ENCODE data around the gene GRIA1. TPM values are rescaled to one million over a fixed set of nuclear protein-coding genes. Genes with fewer than 3 reads are reported as not detected.

The GRIA1 gene
- total and polyA plus RNA-seq, 2 of the 13 experiments (the other 11 are each of a cell fraction or from before 2014, with no cell fraction given) = not detected

DNA sequence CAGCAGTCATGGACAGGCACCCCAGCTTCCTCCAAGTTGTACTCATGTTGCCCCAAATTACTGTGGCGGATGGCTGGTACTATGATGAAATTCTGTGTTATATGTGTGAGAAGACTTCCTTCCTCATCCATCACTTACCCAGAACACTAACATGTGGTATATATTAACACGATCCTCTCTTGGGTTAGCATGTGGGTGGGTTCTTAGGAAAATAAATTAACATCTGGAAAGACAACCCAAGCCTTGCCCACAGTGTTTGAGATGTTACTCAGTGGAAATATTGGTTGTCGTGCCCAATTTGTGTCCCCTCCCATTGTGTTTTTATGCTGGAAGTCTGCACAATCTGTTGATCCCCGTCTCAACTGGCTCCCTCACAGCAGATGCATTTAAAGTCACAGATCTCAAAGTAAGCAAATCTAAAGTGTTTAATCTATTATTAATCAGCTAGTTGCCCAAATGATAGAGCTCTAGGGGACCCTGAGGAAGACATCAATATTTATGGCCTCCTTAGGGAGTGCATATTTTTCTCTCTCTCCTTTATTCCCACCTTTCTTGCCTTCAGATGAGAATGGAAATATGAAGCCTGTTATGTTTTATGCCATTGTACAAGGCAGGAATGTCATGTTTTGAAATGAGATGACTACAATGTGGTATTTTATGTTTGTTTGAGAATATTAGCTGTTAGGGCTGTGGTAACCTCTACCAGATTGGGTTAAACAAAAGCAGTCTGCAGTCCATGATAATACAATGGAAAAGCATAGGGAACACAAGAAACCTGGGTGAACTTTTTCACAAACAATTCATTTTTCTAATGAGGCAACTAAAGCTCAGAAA, 93.9 kb downstream of the GRIA1 start (continued):
- TF ChIP-seq XRCC5 (optimal IDR thresholded peaks at IDR 0.05; ENCODE audit: low read length) (no peak), ZNF616 (CRISPR knock-in tag; IDR thresholded peaks at IDR 0.05; ENCODE audit: low read depth) (no peak), NCOR1 (IDR thresholded peaks at IDR 0.05; ENCODE audit: borderline replicate concordance, low read length) (no peak)
- TF ChIP-seq, protein P1, sequence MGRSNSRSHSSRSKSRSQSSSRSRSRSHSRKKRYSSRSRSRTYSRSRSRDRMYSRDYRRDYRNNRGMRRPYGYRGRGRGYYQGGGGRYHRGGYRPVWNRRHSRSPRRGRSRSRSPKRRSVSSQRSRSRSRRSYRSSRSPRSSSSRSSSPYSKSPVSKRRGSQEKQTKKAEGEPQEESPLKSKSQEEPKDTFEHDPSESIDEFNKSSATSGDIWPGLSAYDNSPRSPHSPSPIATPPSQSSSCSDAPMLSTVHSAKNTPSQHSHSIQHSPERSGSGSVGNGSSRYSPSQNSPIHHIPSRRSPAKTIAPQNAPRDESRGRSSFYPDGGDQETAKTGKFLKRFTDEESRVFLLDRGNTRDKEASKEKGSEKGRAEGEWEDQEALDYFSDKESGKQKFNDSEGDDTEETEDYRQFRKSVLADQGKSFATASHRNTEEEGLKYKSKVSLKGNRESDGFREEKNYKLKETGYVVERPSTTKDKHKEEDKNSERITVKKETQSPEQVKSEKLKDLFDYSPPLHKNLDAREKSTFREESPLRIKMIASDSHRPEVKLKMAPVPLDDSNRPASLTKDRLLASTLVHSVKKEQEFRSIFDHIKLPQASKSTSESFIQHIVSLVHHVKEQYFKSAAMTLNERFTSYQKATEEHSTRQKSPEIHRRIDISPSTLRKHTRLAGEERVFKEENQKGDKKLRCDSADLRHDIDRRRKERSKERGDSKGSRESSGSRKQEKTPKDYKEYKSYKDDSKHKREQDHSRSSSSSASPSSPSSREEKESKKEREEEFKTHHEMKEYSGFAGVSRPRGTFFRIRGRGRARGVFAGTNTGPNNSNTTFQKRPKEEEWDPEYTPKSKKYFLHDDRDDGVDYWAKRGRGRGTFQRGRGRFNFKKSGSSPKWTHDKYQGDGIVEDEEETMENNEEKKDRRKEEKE (IDR thresholded peaks at IDR 0.05) = no peak

DNA sequence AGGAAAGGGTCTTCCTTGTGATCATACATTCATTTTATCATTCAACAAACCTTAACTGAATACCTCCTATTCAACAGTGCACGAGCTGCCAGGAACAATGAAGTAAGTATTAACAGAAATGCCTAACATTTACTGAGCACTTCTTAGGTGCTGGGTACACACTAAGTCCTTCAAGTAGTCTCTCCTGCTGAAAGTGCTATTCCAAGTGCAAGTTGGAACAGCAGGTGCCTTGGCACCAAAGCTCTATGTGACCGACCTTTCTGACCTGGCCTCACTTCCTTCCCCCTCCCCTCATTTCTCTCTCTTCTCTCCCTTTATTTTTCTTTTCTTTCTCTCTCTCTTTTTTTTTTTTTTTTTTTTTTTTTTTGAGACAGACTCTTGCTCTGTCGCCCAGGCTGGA, 94.5 kb downstream of the GRIA1 start:
- H3K27me3 ChIP-seq (ENCODE audit: control insufficient read depth in 1 of 2, insufficient read depth in 2 of 2, low read length in 2 of 2) = no peaks in the 10 kb centered on the region
- ChIA-PET CTCF (ENCODE audit: low intra/inter-chr PET ratio, low total read pairs) (no interaction called here), POLR2A (no interaction called here)
- WGBS (ENCODE audit: low lambda C conversion rate) = 30% methylated on average over 3 of the region's 3 CpGs
- DNase-seq (ENCODE audit: low spot score) (no peak), FAIRE-seq (no peak), ATAC-seq (no peak)
- no peak overlapping the region for H2AFZ ChIP-seq (ENCODE audit: low read length)
- no peak overlapping the region for H3K4me3 ChIP-seq (replicated peaks in 1 of 3; ENCODE audit: insufficient read depth in 1 of 3, low read depth in 2 of 3, low read length in 3 of 3)
- no peaks in the 10 kb centered on the region for H3K36me3 ChIP-seq (replicated peaks in 1 of 2; ENCODE audit: control insufficient read depth in 1 of 2, insufficient read depth in 2 of 2, low read length in 2 of 2)
- H3K79me2 ChIP-seq (ENCODE audit: insufficient read depth, low read length) = no peaks in the 10 kb centered on the region
- H4K20me1 ChIP-seq (ENCODE audit: insufficient read depth, low read length) = no peaks in the 10 kb centered on the region
- no peak overlapping the region for H3K27ac ChIP-seq (ENCODE audit: extremely low read length, insufficient read depth, low read length)
- no peaks in the 10 kb centered on the region for H3K4me1 ChIP-seq (ENCODE audit: insufficient read depth, low read length)
- H3K9ac ChIP-seq (ENCODE audit: insufficient read depth, low read depth, low read length) = no peak overlapping the region
- in situ Hi-C loops (cut with HindIII; ENCODE audit: extremely low pct_ligation_motif_present, low pct_unique_long_range_greater_than_20kb) = no loop called here
- intact Hi-C loops (cut with micrococcal nuclease; ENCODE audit: unreplicated experiment) = no loop called here
- H3K9me3 ChIP-seq (ENCODE audit: low read length) = no peaks in the 10 kb centered on the region
- no peak overlapping the region for H3K4me2 ChIP-seq (ENCODE audit: low read depth, low read length)
- TF ChIP-seq, protein P2, sequence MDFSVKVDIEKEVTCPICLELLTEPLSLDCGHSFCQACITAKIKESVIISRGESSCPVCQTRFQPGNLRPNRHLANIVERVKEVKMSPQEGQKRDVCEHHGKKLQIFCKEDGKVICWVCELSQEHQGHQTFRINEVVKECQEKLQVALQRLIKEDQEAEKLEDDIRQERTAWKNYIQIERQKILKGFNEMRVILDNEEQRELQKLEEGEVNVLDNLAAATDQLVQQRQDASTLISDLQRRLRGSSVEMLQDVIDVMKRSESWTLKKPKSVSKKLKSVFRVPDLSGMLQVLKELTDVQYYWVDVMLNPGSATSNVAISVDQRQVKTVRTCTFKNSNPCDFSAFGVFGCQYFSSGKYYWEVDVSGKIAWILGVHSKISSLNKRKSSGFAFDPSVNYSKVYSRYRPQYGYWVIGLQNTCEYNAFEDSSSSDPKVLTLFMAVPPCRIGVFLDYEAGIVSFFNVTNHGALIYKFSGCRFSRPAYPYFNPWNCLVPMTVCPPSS (IDR thresholded peaks at IDR 0.05) = no peak
- TF ChIP-seq, protein P3, sequence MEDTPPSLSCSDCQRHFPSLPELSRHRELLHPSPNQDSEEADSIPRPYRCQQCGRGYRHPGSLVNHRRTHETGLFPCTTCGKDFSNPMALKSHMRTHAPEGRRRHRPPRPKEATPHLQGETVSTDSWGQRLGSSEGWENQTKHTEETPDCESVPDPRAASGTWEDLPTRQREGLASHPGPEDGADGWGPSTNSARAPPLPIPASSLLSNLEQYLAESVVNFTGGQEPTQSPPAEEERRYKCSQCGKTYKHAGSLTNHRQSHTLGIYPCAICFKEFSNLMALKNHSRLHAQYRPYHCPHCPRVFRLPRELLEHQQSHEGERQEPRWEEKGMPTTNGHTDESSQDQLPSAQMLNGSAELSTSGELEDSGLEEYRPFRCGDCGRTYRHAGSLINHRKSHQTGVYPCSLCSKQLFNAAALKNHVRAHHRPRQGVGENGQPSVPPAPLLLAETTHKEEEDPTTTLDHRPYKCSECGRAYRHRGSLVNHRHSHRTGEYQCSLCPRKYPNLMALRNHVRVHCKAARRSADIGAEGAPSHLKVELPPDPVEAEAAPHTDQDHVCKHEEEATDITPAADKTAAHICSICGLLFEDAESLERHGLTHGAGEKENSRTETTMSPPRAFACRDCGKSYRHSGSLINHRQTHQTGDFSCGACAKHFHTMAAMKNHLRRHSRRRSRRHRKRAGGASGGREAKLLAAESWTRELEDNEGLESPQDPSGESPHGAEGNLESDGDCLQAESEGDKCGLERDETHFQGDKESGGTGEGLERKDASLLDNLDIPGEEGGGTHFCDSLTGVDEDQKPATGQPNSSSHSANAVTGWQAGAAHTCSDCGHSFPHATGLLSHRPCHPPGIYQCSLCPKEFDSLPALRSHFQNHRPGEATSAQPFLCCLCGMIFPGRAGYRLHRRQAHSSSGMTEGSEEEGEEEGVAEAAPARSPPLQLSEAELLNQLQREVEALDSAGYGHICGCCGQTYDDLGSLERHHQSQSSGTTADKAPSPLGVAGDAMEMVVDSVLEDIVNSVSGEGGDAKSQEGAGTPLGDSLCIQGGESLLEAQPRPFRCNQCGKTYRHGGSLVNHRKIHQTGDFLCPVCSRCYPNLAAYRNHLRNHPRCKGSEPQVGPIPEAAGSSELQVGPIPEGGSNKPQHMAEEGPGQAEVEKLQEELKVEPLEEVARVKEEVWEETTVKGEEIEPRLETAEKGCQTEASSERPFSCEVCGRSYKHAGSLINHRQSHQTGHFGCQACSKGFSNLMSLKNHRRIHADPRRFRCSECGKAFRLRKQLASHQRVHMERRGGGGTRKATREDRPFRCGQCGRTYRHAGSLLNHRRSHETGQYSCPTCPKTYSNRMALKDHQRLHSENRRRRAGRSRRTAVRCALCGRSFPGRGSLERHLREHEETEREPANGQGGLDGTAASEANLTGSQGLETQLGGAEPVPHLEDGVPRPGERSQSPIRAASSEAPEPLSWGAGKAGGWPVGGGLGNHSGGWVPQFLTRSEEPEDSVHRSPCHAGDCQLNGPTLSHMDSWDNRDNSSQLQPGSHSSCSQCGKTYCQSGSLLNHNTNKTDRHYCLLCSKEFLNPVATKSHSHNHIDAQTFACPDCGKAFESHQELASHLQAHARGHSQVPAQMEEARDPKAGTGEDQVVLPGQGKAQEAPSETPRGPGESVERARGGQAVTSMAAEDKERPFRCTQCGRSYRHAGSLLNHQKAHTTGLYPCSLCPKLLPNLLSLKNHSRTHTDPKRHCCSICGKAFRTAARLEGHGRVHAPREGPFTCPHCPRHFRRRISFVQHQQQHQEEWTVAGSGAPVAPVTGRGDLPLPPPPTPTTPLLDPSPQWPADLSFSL (CRISPR knock-in tag; IDR thresholded peaks at IDR 0.05) = no peak
- BruUV-seq (replicated peaks) = no TSS peak
